Body of pancreas (tissue), 4 donors: ENCODE data around the gene SPTB. TPM values are rescaled to one million over a fixed set of nuclear protein-coding genes. Genes with fewer than 3 reads are reported as not detected.

ENCODE experiments used
- ATAC-seq: fragments of 150-250 bp; one replicate; pipeline ENCODE4 v1.9.1; 2016
- DNase-seq, 4 donors: peaks; one replicate each; pipeline ENCODE4 v3.0.0-alpha.2; 2019
- H3K27ac ChIP-seq, 4 donors: fragments of 200-600 bp; sonication (generic); 1 replicate in 3 of 4; 2 replicates in 1 of 4; pipeline versions ENCODE4 v1.5.1 to v1.6.1; 2016 to 2019; ENCODE audit warnings: mild to moderate bottlenecking in 1 of 4, mixed read lengths in 1 of 4, moderate library complexity in 1 of 4
- H3K27me3 ChIP-seq, 2 donors: fragments of 200-600 bp; sonication (generic); one replicate each; pipeline ENCODE4 v1.6.0; 2016; ENCODE audit warnings: mild to moderate bottlenecking in 1 of 2
- H3K36me3 ChIP-seq, 2 donors: fragments of 200-600 bp; sonication (generic); replicated peaks in 1 of 2; 2 replicates each; pipeline ENCODE4 v1.5.1; 2016; ENCODE audit warnings: low read depth in 2 of 2; ENCODE audit not compliant: insufficient read depth in 1 of 2
- H3K4me1 ChIP-seq: fragments of 200-600 bp; sonication (generic); one replicate; pipeline ENCODE4 v1.6.0; 2016
- H3K4me3 ChIP-seq, 2 donors: fragments of 200-600 bp; sonication (generic); 1 replicate in 1 of 2; 2 replicates in 1 of 2; pipeline ENCODE4 v1.5.1; 2016 to 2019
- H3K9me3 ChIP-seq, 3 donors: fragments of 200-600 bp; sonication (generic); 1 replicate in 2 of 3; 2 replicates in 1 of 3; pipeline ENCODE4 v1.5.1; 2016
- POLR2A ChIP-seq, 3 donors: fragments of 450-650 bp; IDR thresholded peaks; one replicate each; pipeline ENCODE4 v1.6.1; 2016; ENCODE audit warnings: antibody characterized with exemption in 3 of 3, mild to moderate bottlenecking in 2 of 3
- WGBS, 2 donors: methylation state at CpG; one replicate each; pipeline ENCODE4 v1.1.5; 2017; 5-methylcytosine and 5-hydroxymethylcytosine counted together
- intact Hi-C: fragments of 100-400 bp; cut with DNase I; formaldehyde crosslinking; loops from one replicate; pipeline ENCODE4 v1.15.1; 2023
- total RNA-seq, 2 donors: library from RNA; depleted of rRNA; stranded (reverse); fragments of >200 nt; gene quantifications; one replicate each; pipeline ENCODE4 v1.1.0, GENCODE V29; 2016
- TF ChIP-seq, protein P1 (sequence below), 7 experiments: fragments of 450-650 bp in 4 of 7; fragments of 200-600 bp in 3 of 7; sonication (generic) in 3 of 7; IDR thresholded peaks; one replicate each; pipeline ENCODE4 v1.5.1; 2016 to 2019; ENCODE audit warnings: antibody characterized with exemption in 7 of 7

SPTB gene
- total RNA-seq, 2 donors from 2014 or later: 3.4 to 8.6 TPM

DNA sequence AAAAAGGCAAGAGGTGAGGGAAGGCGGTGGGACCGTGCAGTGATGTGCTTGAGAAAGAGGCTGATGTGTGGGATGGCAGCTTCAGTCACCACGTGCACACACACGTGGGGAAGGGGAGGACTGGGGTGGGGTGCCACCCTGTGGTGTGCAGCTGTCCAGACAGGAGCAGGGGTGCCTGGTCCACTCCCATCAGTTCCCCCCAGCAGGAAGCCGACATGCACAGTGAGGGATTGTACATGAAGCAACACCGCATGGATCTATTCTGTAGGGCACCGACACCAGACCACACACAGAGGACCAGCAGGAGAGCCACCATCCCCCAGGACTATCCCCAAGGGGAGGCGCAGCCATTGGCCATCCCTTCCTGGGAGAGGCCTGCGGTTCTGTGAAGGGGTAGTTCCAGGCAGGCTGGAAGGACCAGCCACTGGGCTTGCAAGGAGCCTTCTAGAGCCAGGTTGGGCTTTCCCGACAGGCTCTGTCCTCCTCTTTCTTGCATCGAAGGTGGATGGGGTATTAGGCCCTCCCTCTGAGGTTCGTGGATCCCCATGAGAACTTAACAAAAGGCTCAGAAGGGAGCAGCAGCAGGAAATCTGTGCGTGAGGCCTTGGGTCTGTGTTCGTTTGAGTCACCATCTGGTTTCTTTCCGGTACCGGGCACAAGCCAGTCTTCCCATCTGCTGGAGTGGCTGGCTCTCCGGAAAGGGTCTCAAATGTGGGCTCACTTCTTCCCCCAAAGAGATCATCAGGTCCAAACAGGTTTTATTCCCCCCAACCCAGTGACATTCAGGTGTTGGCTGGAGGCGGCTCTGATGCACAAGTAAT lies 115.7 kb downstream of the SPTB start:
- H3K36me3 ChIP-seq: no peaks in the 10 kb centered on the region
- no peak overlapping the region for H3K4me3 ChIP-seq
- DNase-seq: peak in 1 of 4 donors; percentile 28
- no peaks in the 10 kb centered on the region for H3K27me3 ChIP-seq
- ATAC-seq: no peak
- no peaks in the 10 kb centered on the region for H3K9me3 ChIP-seq
- intact Hi-C loops: no loop called here
- H3K27ac ChIP-seq: peak overlapping the region in 3 of 4 donors; percentile 2 to 43 (median 10)
- TF ChIP-seq, protein P1, sequence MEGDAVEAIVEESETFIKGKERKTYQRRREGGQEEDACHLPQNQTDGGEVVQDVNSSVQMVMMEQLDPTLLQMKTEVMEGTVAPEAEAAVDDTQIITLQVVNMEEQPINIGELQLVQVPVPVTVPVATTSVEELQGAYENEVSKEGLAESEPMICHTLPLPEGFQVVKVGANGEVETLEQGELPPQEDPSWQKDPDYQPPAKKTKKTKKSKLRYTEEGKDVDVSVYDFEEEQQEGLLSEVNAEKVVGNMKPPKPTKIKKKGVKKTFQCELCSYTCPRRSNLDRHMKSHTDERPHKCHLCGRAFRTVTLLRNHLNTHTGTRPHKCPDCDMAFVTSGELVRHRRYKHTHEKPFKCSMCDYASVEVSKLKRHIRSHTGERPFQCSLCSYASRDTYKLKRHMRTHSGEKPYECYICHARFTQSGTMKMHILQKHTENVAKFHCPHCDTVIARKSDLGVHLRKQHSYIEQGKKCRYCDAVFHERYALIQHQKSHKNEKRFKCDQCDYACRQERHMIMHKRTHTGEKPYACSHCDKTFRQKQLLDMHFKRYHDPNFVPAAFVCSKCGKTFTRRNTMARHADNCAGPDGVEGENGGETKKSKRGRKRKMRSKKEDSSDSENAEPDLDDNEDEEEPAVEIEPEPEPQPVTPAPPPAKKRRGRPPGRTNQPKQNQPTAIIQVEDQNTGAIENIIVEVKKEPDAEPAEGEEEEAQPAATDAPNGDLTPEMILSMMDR (IDR thresholded peaks at IDR 0.05): no peak
- no peak for TF ChIP-seq POLR2A (IDR thresholded peaks at IDR 0.05)
- peaks cover 41% of the 10 kb centered on the region for H3K4me1 ChIP-seq
- WGBS, 2 donors: 50 to 58% methylated on average over 10 to 18 of the region's 18 CpGs

DNA sequence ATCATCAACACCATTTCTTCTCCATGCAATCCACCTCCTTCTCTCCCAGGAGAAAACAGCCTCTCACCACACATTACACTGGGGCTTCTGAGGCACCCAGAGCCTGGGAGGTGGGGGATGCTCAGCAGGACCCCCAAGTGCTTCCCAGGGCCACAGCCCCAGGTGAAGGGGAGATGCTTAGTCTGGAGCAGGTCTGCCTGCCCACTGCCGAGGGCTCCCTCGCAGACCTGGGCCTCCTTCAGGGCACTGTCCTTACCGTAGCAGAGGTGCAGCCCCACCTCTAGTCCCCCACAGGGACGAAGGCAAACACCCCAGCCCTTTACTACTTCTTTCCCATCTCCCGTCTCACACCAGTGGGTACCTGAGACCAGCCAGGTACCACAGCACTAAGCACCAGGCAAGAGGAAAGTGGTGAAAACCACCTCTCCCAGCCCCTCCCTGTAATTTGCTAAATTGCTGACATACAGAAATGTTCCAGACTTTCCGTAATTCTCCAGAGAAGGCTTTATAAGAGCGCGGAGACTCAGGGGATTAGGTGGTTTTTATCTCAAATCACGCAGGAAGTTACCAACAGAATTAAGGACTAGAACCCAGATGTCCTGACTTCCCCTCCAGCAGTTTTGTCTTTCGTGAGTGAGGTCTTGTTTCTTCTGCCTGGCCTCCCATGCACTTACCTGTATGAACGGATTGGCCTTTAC lies 116.5 kb downstream of the SPTB start:
- Histone ChIP-seq H3K4me1 (peaks cover 49% of the 10 kb centered on the region), H3K9me3 (no peaks in the 10 kb centered on the region), H3K4me3 (no peak overlapping the region), H3K36me3 (no peaks in the 10 kb centered on the region), H3K27ac (peak overlapping the region in 2 of 4 donors; percentile 78 to 86), H3K27me3 (no peaks in the 10 kb centered on the region)
- WGBS, 2 donors: 89 to 92% methylated on average over 11 of the region's 11 CpGs
- DNase-seq: no peak
- ATAC-seq: no peak
- TF ChIP-seq, protein P1 (IDR thresholded peaks at IDR 0.05): no peak
- no peak for TF ChIP-seq POLR2A (IDR thresholded peaks at IDR 0.05)
- intact Hi-C loops: no loop called here

DNA sequence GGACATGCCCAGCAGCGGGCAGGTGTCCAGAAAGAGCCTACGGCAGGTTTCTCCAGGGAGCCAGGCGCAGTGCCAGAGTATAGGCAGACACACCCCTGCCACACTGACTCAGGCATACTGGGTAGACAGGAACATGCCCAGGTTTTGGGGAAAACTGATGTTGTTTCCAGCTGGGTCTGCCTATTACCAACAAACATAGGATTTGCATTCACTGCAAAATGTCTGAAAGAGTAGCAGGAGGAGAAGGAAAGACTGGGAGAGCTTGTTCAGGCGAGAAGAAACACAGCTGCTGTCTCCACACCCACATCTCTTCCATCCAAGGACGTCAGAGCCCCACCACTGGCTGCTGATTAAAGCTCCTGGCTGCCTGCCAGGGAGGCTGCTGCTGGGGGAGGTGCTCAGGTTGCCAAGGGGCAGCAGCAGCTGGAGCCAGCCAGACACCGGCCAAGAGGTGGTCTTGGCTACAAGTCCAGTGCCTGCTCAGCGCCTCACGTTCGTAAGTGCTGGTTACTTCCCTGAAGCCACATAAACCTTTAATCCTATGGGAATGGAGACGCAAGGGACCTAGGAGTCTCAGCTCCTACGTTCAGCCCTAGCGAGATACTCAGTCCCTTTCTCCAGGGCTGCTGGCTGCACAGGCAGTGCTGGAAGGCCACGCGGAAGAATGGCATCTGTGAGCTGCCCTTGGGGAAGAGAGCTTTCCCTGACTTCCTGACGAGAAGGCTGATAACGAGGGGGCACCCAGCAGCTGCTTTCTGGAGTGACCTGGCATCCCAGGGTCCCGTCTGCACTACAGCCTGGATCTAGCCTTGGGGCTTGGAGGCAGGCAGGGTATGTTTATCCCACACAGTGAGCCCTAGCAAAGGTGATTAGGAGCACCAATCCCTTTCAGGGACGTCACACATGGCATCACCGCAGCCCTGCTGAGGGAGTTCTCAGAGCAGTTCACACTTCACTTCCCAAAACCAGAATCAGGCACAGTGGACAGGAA lies 117.4 kb downstream of the SPTB start:
- intact Hi-C loops: no loop called here
- H3K36me3 ChIP-seq: no peaks in the 10 kb centered on the region
- no peak overlapping the region for H3K4me3 ChIP-seq
- 10 to 12% methylated on average over 9 to 19 of the region's 19 CpGs for WGBS, 2 donors
- ATAC-seq: peak; percentile 58
- peak in 2 of 3 donors; percentile 12 to 41 for TF ChIP-seq POLR2A (IDR thresholded peaks at IDR 0.05)
- TF ChIP-seq, protein P1 (IDR thresholded peaks at IDR 0.05): no peak
- no peaks in the 10 kb centered on the region for H3K27me3 ChIP-seq
- H3K4me1 ChIP-seq: peaks cover 58% of the 10 kb centered on the region
- no peaks in the 10 kb centered on the region for H3K9me3 ChIP-seq
- H3K27ac ChIP-seq: peak overlapping the region; percentile 68 to 86 (median 74)
- peak; percentile 82 to 93 (median 90) for DNase-seq

DNA sequence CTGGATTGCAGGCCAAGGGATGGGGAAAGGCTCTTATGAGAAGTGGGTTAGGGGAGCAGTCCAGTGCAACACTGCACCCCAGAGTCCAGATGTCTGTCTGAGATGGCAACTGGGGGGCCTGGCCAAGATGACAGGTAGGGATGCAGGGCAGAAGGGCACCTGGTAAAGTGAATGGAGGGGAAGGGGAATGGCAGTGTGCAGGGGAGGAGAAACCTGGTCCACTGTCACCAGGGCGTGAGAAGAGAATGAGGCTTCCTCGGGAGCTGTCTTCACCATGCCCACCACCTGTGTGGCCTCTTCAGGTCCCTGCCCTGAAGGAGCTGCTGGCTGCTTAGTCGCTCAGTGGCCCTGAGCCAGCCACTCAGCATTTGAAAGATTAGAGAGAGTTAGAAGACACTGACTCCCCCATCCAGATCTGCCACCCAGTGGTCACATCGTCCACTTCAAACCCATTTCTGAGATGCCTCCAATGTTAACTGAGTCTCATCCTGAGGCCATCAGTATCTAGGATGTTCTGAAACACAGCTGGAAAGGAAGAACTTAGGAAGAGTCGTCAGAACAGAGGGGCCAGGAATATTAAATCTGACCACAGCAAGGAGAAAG lies 118.2 kb downstream of the SPTB start:
- Histone ChIP-seq H3K27me3 (no peaks in the 10 kb centered on the region), H3K4me3 (no peak overlapping the region), H3K27ac (peak overlapping the region; percentile 68 to 86 (median 74)), H3K9me3 (no peaks in the 10 kb centered on the region), H3K36me3 (no peaks in the 10 kb centered on the region), H3K4me1 (peaks cover 66% of the 10 kb centered on the region)
- ATAC-seq: no peak
- intact Hi-C loops: no loop called here
- no peak for TF ChIP-seq POLR2A (IDR thresholded peaks at IDR 0.05)
- TF ChIP-seq, protein P1 (IDR thresholded peaks at IDR 0.05): peak in 3 of 7 experiments; percentile 25 to 33 (median 29)
- peak in 3 of 4 donors; percentile 44 to 61 (median 53) for DNase-seq
- 23 to 24% methylated on average over 5 of the region's 5 CpGs for WGBS, 2 donors
